GM21619 (cell line): ENCODE data around the gene BOC.

Experiments used
- ATAC-seq: cut with Tn5 transposase; IDR thresholded peaks from one replicate; pipeline ENCODE4 v1.9.1; 2021; ENCODE audit not compliant: unreplicated experiment

BOC gene

GRCh38 chr3:113193288-113193687, 18.1 kb upstream of the BOC start:
- ATAC-seq, result no peak

- ATAC-seq, result no peak
Observed at GRCh38 chr3:113193719-113194118, 17.6 kb upstream of the BOC start.

- ATAC-seq, result no peak
Observed at GRCh38 chr3:113194823-113195401, 16.4 kb upstream of the BOC start.

GRCh38 chr3:113200351-113200750, 11.0 kb upstream of the BOC start:
- ATAC-seq, result no peak

- ATAC-seq, result no peak
Observed at GRCh38 chr3:113200946-113201345, 10.4 kb upstream of the BOC start.

GRCh38 chr3:113204371-113204770, 7.0 kb upstream of the BOC start:
- ATAC-seq, result no peak

- no peak for ATAC-seq
Observed at GRCh38 chr3:113205481-113205880, 5.9 kb upstream of the BOC start.

- ATAC-seq, result no peak
Observed at GRCh38 chr3:113210604-113211329, 590 bp upstream of the BOC start.

- no peak for ATAC-seq
Observed at GRCh38 chr3:113212150-113212843, 940 bp downstream of the BOC start.

- ATAC-seq, result no peak
Observed at GRCh38 chr3:113212844-113213375, 1.6 kb downstream of the BOC start.

GRCh38 chr3:113213896-113214587, 2.7 kb downstream of the BOC start:
- no peak for ATAC-seq

- ATAC-seq, result no peak
Observed at GRCh38 chr3:113214917-113215595, 3.7 kb downstream of the BOC start.

GRCh38 chr3:113216393-113216792, 5.0 kb downstream of the BOC start:
- no peak for ATAC-seq

- ATAC-seq, result no peak
Observed at GRCh38 chr3:113218011-113218680, 6.8 kb downstream of the BOC start.

- no peak for ATAC-seq
Observed at GRCh38 chr3:113218681-113219045, 7.3 kb downstream of the BOC start.

GRCh38 chr3:113219605-113220300, 8.4 kb downstream of the BOC start:
- ATAC-seq, result no peak

- ATAC-seq, result no peak
Observed at GRCh38 chr3:113220721-113221120, 9.4 kb downstream of the BOC start.

- ATAC-seq, result no peak
Observed at GRCh38 chr3:113221721-113222257, 10.4 kb downstream of the BOC start.

- no peak for ATAC-seq
Observed at GRCh38 chr3:113222451-113223086, 11.2 kb downstream of the BOC start.
